Neutrophil (primary cell): ENCODE results near the gene CABYR.

ENCODE experiments used
- H3K27ac ChIP-seq: fragments of 200-600 bp; sonication (generic); 2 replicates; pipeline ENCODE4 v1.5.1; 2016; ENCODE audit warnings: mild to moderate bottlenecking, moderate library complexity
- H3K27me3 ChIP-seq: fragments of 200-600 bp; sonication (generic); 2 replicates; pipeline ENCODE4 v1.6.0; 2016; ENCODE audit warnings: mild to moderate bottlenecking
- H3K36me3 ChIP-seq: fragments of 200-600 bp; sonication (generic); 2 replicates; pipeline ENCODE4 v1.5.1; 2017
- H3K4me1 ChIP-seq, 2 experiments: fragments of 200-600 bp in 1 of 2; sonication (generic) in 1 of 2; 1 replicate in 1 of 2; 2 replicates in 1 of 2; pipeline versions ENCODE4 v1.5.1 to v1.6.1; 2013 to 2016; ENCODE audit warnings: low read depth in 1 of 2, low read length in 1 of 2, mild to moderate bottlenecking in 1 of 2, moderate library complexity in 1 of 2; ENCODE audit not compliant: control insufficient read depth in 1 of 2, insufficient read depth in 1 of 2
- H3K4me3 ChIP-seq, 2 experiments: fragments of 200-600 bp in 1 of 2; sonication (generic) in 1 of 2; 1 replicate in 1 of 2; 2 replicates in 1 of 2; pipeline ENCODE4 v1.5.1; 2013 to 2016; ENCODE audit warnings: low read depth in 1 of 2, low read length in 1 of 2, mild to moderate bottlenecking in 1 of 2, moderate library complexity in 1 of 2
- H3K9me3 ChIP-seq: fragments of 200-600 bp; sonication (generic); 2 replicates; pipeline ENCODE4 v1.5.1; 2016
- CTCF ChIP-seq: fragments of 200-600 bp; sonication (generic); IDR thresholded peaks from 2 replicates; pipeline ENCODE4 v1.5.1; 2016; ENCODE audit warnings: antibody characterized with exemption

CABYR gene

GRCh38 chr18:24153397-24153796 lies 14.5 kb downstream of the CABYR start:
- no peaks in the 10 kb centered on the region for H3K4me1 ChIP-seq
- no peaks in the 10 kb centered on the region for H3K27me3 ChIP-seq
- H3K27ac ChIP-seq, result no peak overlapping the region
- no peak for TF ChIP-seq CTCF
- H3K4me3 ChIP-seq, result no peak overlapping the region
- H3K36me3 ChIP-seq, result peaks cover 44% of the 10 kb centered on the region
- no peaks in the 10 kb centered on the region for H3K9me3 ChIP-seq

- TF ChIP-seq CTCF, result no peak
- Histone ChIP-seq H3K4me3 (no peak overlapping the region), H3K27ac (no peak overlapping the region)
These were observed 19.0 kb downstream of the CABYR start for GRCh38 chr18:24157855-24158254.

GRCh38 chr18:24160086-24160485 lies 21.2 kb downstream of the CABYR start:
- TF ChIP-seq CTCF, result no peak
- Histone ChIP-seq H3K4me3 (no peak overlapping the region), H3K27ac (no peak overlapping the region), H3K4me1 (no peaks in the 10 kb centered on the region), H3K27me3 (no peaks in the 10 kb centered on the region), H3K9me3 (no peaks in the 10 kb centered on the region), H3K36me3 (peaks cover 96% of the 10 kb centered on the region)

More at GRCh38 chr18:24157855-24158254, 19.0 kb downstream of the CABYR start:
- no peaks in the 10 kb centered on the region for H3K27me3 ChIP-seq
- H3K4me1 ChIP-seq, result no peaks in the 10 kb centered on the region
- no peaks in the 10 kb centered on the region for H3K9me3 ChIP-seq
- peaks cover 78% of the 10 kb centered on the region for H3K36me3 ChIP-seq

- no peak for TF ChIP-seq CTCF
- Histone ChIP-seq H3K27me3 (no peaks in the 10 kb centered on the region), H3K27ac (no peak overlapping the region), H3K4me1 (no peaks in the 10 kb centered on the region), H3K4me3 (no peak overlapping the region), H3K9me3 (no peaks in the 10 kb centered on the region), H3K36me3 (peaks cover 98% of the 10 kb centered on the region)
These were observed 22.4 kb downstream of the CABYR start for GRCh38 chr18:24161304-24161703.

- no peak for TF ChIP-seq CTCF
- H3K36me3 ChIP-seq, result peaks cover 69% of the 10 kb centered on the region
- no peaks in the 10 kb centered on the region for H3K4me1 ChIP-seq
- no peak overlapping the region for H3K4me3 ChIP-seq
- no peaks in the 10 kb centered on the region for H3K27me3 ChIP-seq
- H3K9me3 ChIP-seq, result no peaks in the 10 kb centered on the region
- no peak overlapping the region for H3K27ac ChIP-seq
These were observed 29.6 kb downstream of the CABYR start for GRCh38 chr18:24168496-24168895.

GRCh38 chr18:24170360-24170759 lies 31.5 kb downstream of the CABYR start:
- Histone ChIP-seq H3K27ac (no peak overlapping the region), H3K9me3 (no peaks in the 10 kb centered on the region), H3K27me3 (no peaks in the 10 kb centered on the region), H3K4me3 (no peak overlapping the region), H3K4me1 (no peaks in the 10 kb centered on the region), H3K36me3 (peaks cover 60% of the 10 kb centered on the region)
- TF ChIP-seq CTCF, result no peak
